ENCODE measurements around the gene CST9.

CST9 gene

DNA sequence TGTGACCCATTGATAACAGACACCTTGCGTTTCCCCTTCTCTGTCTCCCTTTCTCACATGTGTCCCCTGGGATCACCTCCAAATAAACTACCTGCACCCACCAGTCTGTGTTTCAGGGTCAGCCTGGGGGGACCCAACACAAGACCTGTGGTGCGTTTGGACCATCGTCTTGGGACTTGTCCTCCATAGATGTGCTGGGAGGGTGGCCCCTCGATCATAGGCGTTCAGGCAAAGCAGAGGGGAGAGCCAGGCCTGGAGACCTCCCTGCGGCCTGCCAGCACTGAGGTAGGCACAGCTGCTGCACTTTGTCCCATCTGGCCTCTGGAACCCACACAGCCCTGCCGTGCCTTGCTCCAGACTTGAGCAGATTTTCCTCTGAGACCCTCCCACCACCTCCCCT, 18.1 kb downstream of the CST9 start:
- no peaks in the 10 kb centered on the region; the same call in 1 of the 2 replicates for H4K20me1 ChIP-seq (ENCODE audit: insufficient read depth, low read length)
- H3K4me3 ChIP-seq (ENCODE audit: low read depth in 1 of 2, low read length in 2 of 2) = no peak overlapping the region
- DNase-seq (no peak), ATAC-seq (ENCODE audit: insufficient read depth, low read depth) (no peak)
- H3K9ac ChIP-seq (ENCODE audit: low read depth, low read length) = no peak overlapping the region
- no peak overlapping the region for H3K27ac ChIP-seq (ENCODE audit: low read length)
- peaks cover 33% of the 10 kb centered on the region for H3K27me3 ChIP-seq (ENCODE audit: insufficient read depth, low read length, poor library complexity)
- TF ChIP-seq EZH2 (IDR thresholded peaks at IDR 0.05; ENCODE audit: borderline replicate concordance, low read depth, low read length, severe bottlenecking) = no peak
- H3K4me1 ChIP-seq (ENCODE audit: insufficient read depth, low read length) = no peaks in the 10 kb centered on the region
- no peaks in the 10 kb centered on the region for H3K9me3 ChIP-seq (ENCODE audit: insufficient read depth, low read length, severe bottlenecking)
- no peak overlapping the region for H3K4me2 ChIP-seq (ENCODE audit: insufficient read depth, low read length)
- no peaks in the 10 kb centered on the region for H3K79me2 ChIP-seq (ENCODE audit: insufficient read depth, low read length)
- H3K36me3 ChIP-seq (ENCODE audit: insufficient read depth, low read length) = no peaks in the 10 kb centered on the region
- no peak overlapping the region for H2AFZ ChIP-seq (ENCODE audit: low read depth, low read length)

DNA sequence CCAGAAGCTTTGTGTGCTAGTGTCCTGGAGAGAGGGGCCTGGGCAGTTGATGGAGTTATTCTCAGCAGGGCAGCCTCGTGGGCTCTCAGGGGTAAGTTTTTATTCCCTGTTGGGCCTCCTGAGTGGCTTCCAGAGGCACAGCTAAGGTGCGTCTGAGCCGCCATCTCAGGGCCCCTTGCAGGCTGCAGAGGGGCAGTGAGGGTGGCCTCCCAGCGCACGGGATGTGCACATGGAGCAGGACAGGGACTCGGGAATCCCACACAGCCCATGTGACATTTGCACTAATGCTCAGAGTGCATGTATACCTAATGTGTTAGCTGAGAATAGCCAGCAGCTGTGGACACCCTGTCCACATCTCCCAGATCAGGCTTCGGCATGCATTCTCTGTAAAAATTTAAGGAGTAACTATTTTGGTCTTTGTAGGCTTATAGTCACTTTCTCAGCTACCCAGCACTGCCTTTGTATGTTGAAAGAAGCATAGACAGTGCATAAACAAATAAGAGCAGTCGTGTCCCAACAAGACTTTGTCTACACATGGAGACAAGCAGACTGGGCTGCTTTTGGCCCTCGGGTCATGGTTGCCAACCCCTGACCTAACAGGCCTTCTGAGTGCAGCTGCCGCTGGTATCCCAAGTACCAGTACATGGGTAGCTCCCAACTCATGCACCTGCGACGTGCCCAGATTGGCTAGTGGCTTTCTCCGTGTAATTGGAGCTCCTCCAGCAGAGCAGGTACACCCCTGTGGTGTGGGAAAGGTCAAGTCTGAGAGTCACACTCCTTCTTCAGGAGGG, 18.8 kb downstream of the CST9 start:
- ATAC-seq (ENCODE audit: insufficient read depth, low read depth) (no peak), DNase-seq (no peak)
- Histone ChIP-seq H3K79me2 (ENCODE audit: insufficient read depth, low read length) (no peaks in the 10 kb centered on the region), H3K36me3 (ENCODE audit: insufficient read depth, low read length) (no peaks in the 10 kb centered on the region), H3K27me3 (ENCODE audit: insufficient read depth, low read length, poor library complexity) (peaks cover 33% of the 10 kb centered on the region), H3K4me1 (ENCODE audit: insufficient read depth, low read length) (no peaks in the 10 kb centered on the region), H3K9ac (ENCODE audit: low read depth, low read length) (no peak overlapping the region), H3K9me3 (ENCODE audit: insufficient read depth, low read length, severe bottlenecking) (no peaks in the 10 kb centered on the region), H3K27ac (ENCODE audit: low read length) (no peak overlapping the region), H3K4me3 (ENCODE audit: low read depth in 1 of 2, low read length in 2 of 2) (no peak overlapping the region), H3K4me2 (ENCODE audit: insufficient read depth, low read length) (no peak overlapping the region), H2AFZ (ENCODE audit: low read depth, low read length) (no peak overlapping the region), H4K20me1 (ENCODE audit: insufficient read depth, low read length) (no peaks in the 10 kb centered on the region; the same call in 1 of the 2 replicates)
- TF ChIP-seq CTCF (IDR thresholded peaks at IDR 0.05; ENCODE audit: borderline replicate concordance, extremely low read depth, low read length, poor library complexity, severe bottlenecking) = no peak

DNA sequence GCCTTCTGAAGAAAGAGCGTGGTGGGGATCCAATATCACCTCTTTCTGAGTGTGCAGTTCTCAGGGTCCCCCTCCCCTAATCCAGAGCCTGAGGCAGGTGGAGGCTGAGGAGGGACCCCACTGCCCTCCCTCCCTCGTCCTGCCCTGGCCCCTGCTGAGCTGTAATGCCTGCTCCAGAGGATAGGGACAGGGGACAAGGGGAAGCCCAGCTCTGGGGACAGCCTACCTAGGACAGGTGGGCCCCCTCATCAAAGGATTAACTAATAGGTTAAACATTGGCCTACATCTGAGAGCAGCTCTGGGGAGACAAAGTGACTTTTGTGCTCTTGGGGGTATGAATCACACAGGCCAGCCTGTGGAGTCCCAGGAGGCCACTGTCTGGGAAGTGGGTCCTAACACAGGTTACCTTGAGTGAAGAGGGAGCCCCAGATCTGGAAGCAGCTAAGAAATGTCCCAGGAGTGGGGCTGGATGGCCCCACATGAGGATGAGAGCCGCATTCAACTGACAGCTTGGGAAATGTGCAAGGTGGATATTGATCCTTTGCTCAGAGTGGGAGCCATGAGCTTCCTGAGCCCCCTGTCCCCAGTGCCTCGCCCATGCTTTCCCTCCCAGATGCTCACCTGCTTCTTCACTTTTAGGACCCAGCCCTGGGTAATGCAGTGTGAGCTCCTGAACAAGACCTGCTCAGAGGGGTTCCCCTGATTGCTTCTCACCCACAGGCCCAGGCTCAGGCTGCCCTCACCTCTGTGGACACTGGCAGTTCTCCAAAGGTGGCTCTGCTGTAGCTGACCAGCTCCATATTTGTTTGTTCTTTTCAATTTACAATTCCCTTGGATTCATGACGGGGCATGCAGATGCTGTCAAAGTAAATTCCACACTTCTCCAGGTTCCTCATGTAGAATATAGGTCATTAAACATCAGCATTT, 19.6 kb downstream of the CST9 start:
- Histone ChIP-seq H3K27me3 (ENCODE audit: insufficient read depth, low read length, poor library complexity) (peaks cover 33% of the 10 kb centered on the region), H3K79me2 (ENCODE audit: insufficient read depth, low read length) (no peaks in the 10 kb centered on the region), H3K9ac (ENCODE audit: low read depth, low read length) (no peak overlapping the region), H3K9me3 (ENCODE audit: insufficient read depth, low read length, severe bottlenecking) (no peaks in the 10 kb centered on the region), H3K4me2 (ENCODE audit: insufficient read depth, low read length) (no peak overlapping the region), H4K20me1 (ENCODE audit: insufficient read depth, low read length) (no peaks in the 10 kb centered on the region; the same call in 1 of the 2 replicates), H2AFZ (ENCODE audit: low read depth, low read length) (no peak overlapping the region), H3K4me1 (ENCODE audit: insufficient read depth, low read length) (no peaks in the 10 kb centered on the region), H3K36me3 (ENCODE audit: insufficient read depth, low read length) (no peaks in the 10 kb centered on the region), H3K27ac (ENCODE audit: low read length) (no peak overlapping the region), H3K4me3 (ENCODE audit: low read depth in 1 of 2, low read length in 2 of 2) (no peak overlapping the region)
- DNase-seq (no peak), ATAC-seq (ENCODE audit: insufficient read depth, low read depth) (no peak)
- TF ChIP-seq EZH2 (IDR thresholded peaks at IDR 0.05; ENCODE audit: borderline replicate concordance, low read depth, low read length, severe bottlenecking) = no peak

DNA sequence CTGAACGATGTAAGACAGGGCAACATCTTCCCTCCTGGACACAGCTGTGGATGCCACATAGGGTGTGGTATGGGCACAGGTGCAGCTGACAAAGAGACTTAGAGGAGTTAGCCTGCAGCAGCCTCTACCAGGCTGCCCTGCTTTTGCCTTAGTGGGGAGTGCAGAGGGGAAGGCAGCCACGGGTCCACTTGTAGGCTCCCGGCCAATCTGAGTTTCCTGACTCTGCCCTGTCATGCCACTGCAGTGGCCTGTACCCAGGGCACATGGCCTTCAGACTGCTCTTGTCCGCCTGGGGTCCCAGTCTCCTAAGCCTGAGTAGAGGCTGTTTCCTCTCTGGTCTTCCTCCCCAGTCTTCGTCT, 20.3 kb downstream of the CST9 start:
- no peak for TF ChIP-seq CTCF (IDR thresholded peaks at IDR 0.05; ENCODE audit: borderline replicate concordance, extremely low read depth, low read length, poor library complexity, severe bottlenecking)
- no peak for TF ChIP-seq EZH2 (IDR thresholded peaks at IDR 0.05; ENCODE audit: borderline replicate concordance, low read depth, low read length, severe bottlenecking)
- peaks cover 33% of the 10 kb centered on the region for H3K27me3 ChIP-seq (ENCODE audit: insufficient read depth, low read length, poor library complexity)
- no peaks in the 10 kb centered on the region for H3K4me1 ChIP-seq (ENCODE audit: insufficient read depth, low read length)
- no peak for DNase-seq
- H3K36me3 ChIP-seq (ENCODE audit: insufficient read depth, low read length) = no peaks in the 10 kb centered on the region
- H3K79me2 ChIP-seq (ENCODE audit: insufficient read depth, low read length) = no peaks in the 10 kb centered on the region
- no peaks in the 10 kb centered on the region for H3K9me3 ChIP-seq (ENCODE audit: insufficient read depth, low read length, severe bottlenecking)
- no peak overlapping the region for H3K27ac ChIP-seq (ENCODE audit: low read length)
- no peak for ATAC-seq (ENCODE audit: insufficient read depth, low read depth)
- no peak overlapping the region for H3K9ac ChIP-seq (ENCODE audit: low read depth, low read length)
- no peak overlapping the region for H2AFZ ChIP-seq (ENCODE audit: low read depth, low read length)
- no peaks in the 10 kb centered on the region; the same call in 1 of the 2 replicates for H4K20me1 ChIP-seq (ENCODE audit: insufficient read depth, low read length)
- H3K4me3 ChIP-seq (ENCODE audit: low read depth in 1 of 2, low read length in 2 of 2) = no peak overlapping the region
- H3K4me2 ChIP-seq (ENCODE audit: insufficient read depth, low read length) = no peak overlapping the region

Data from DND-41 (cell line).